ENCODE results near the gene NKAP. TPM values are rescaled to one million over a fixed set of nuclear protein-coding genes. Genes with fewer than 3 reads are reported as not detected.
"Not testable (repeated sequence)": the region's sequence is repeated elsewhere in the genome, so short reads cannot be mapped to it uniquely, and the experiment has no call there.

Gene NKAP
- total and polyA plus RNA-seq, 2 donors (not counting 1 experiment from before 2014, with no cell fraction given), result 2.3 to 17.9 TPM

DNA sequence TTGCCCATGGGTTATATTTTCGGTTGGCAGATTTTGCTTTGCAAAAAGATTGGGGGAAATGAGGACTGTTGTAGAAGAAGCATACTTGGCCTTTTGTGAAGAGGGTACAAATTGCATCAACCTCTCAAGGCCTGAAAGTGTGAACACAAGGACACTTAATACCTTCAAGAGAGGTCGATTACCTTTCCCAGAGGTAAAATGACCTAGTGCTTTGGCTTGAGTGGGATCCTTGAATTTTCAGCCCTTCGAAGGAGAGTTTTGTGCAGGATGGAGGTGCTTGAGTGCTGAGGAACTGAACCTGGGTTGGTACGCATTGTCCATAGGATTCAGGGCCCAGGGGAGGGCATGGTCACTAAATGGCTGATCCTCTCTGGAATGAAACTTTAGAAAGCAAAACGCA is 27.6 kb upstream of the NKAP start:
- CTCF ChIA-PET, result no interaction called here
- no peak overlapping the region for H3K27ac ChIP-seq (ENCODE audit: low read length in 2 of 2)
- intact Hi-C loops (cut with micrococcal nuclease), result no loop called here
- DNase-seq (no peak), ATAC-seq (ENCODE audit: low read depth) (no peak)
- TF ChIP-seq EZH2 (IDR thresholded peaks at IDR 0.05; ENCODE audit: borderline replicate concordance, insufficient read depth, low read depth, low read length, poor library complexity, severe bottlenecking), result no peak
- TF ChIP-seq, protein P1, sequence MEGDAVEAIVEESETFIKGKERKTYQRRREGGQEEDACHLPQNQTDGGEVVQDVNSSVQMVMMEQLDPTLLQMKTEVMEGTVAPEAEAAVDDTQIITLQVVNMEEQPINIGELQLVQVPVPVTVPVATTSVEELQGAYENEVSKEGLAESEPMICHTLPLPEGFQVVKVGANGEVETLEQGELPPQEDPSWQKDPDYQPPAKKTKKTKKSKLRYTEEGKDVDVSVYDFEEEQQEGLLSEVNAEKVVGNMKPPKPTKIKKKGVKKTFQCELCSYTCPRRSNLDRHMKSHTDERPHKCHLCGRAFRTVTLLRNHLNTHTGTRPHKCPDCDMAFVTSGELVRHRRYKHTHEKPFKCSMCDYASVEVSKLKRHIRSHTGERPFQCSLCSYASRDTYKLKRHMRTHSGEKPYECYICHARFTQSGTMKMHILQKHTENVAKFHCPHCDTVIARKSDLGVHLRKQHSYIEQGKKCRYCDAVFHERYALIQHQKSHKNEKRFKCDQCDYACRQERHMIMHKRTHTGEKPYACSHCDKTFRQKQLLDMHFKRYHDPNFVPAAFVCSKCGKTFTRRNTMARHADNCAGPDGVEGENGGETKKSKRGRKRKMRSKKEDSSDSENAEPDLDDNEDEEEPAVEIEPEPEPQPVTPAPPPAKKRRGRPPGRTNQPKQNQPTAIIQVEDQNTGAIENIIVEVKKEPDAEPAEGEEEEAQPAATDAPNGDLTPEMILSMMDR (IDR thresholded peaks at IDR 0.05), result no peak
- H3K27me3 ChIP-seq (replicated peaks in 1 of 4; ENCODE audit: control extremely low read depth in 1 of 4, control insufficient read depth in 3 of 4, insufficient read depth in 4 of 4, low read length in 3 of 4), result no peaks in the 10 kb centered on the region
- no peak overlapping the region for H3K27ac Mint-ChIP-seq
- H3K4me1 ChIP-seq (ENCODE audit: control insufficient read depth in 2 of 2, insufficient read depth in 2 of 2, low read length in 2 of 2), result no peaks in the 10 kb centered on the region
- no peak overlapping the region for H3K4me2 ChIP-seq (replicated peaks; ENCODE audit: low read depth, low read length, poor library complexity, severe bottlenecking)
- H3K9ac ChIP-seq (ENCODE audit: low read length), result no peak overlapping the region
- no peaks in the 10 kb centered on the region for H3K4me1 Mint-ChIP-seq
- H3K36me3 ChIP-seq (replicated peaks in 1 of 2; ENCODE audit: control extremely low read depth in 1 of 2, control insufficient read depth in 1 of 2, extremely low read depth in 1 of 2, insufficient read depth in 2 of 2, low read length in 1 of 2), result no peaks in the 10 kb centered on the region
- no peaks in the 10 kb centered on the region for H3K27me3 Mint-ChIP-seq
- H3K9me3 ChIP-seq (ENCODE audit: control extremely low read depth in 1 of 3, control insufficient read depth in 2 of 3, insufficient read depth in 1 of 3, low read length in 2 of 3), result no peaks in the 10 kb centered on the region
- POLR2A ChIA-PET, result no interaction called here
- H3K9me3 Mint-ChIP-seq (ENCODE audit: insufficient read depth), result no peaks in the 10 kb centered on the region
- H3K4me3 ChIP-seq (ENCODE audit: control extremely low read depth in 1 of 5, extremely low read depth in 1 of 5, insufficient read depth in 1 of 5, low read depth in 2 of 5, low read length in 4 of 5), result no peak overlapping the region
- H3K79me2 ChIP-seq (ENCODE audit: control insufficient read depth, insufficient read depth, low read length), result no peaks in the 10 kb centered on the region
- WGBS (ENCODE audit: insufficient coverage), result 83% methylated on average over 1 of the region's 5 CpGs
- H4K20me1 ChIP-seq (ENCODE audit: control insufficient read depth, insufficient read depth, low read length, poor library complexity, severe bottlenecking), result no peaks in the 10 kb centered on the region
- no peak overlapping the region for H3K4me3 Mint-ChIP-seq
- no peak overlapping the region for H2AFZ ChIP-seq (ENCODE audit: insufficient read depth, low read depth, low read length, poor library complexity, severe bottlenecking)

DNA sequence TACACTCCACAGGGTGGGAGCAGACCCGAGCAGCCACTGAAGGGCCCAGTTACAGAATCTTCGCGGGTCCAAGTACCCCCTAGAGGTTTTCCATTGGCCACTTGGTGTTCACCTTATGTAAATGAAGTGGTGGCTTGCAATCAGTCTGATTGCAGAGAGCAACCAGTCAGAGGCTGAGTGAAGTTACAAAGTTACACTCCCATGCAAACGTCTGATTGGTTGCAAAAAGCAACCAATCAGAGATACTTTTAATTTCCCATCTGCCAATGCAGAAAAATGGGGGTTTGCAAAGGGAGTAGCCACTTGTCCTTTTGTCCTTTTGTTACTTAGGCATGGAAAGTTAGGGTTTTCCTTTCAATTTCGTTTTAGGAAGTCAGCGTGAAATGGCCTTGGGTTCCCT is 27.0 kb upstream of the NKAP start:
- Histone ChIP-seq H3K4me2 (replicated peaks; ENCODE audit: low read depth, low read length, poor library complexity, severe bottlenecking) (no peak overlapping the region), H3K27me3 (replicated peaks in 1 of 4; ENCODE audit: control extremely low read depth in 1 of 4, control insufficient read depth in 3 of 4, insufficient read depth in 4 of 4, low read length in 3 of 4) (no peaks in the 10 kb centered on the region), H3K4me1 (ENCODE audit: control insufficient read depth in 2 of 2, insufficient read depth in 2 of 2, low read length in 2 of 2) (no peaks in the 10 kb centered on the region), H3K27ac (ENCODE audit: low read length in 2 of 2) (no peak overlapping the region), H3K9me3 (ENCODE audit: control extremely low read depth in 1 of 3, control insufficient read depth in 2 of 3, insufficient read depth in 1 of 3, low read length in 2 of 3) (no peaks in the 10 kb centered on the region), H3K9ac (ENCODE audit: low read length) (no peak overlapping the region), H4K20me1 (ENCODE audit: control insufficient read depth, insufficient read depth, low read length, poor library complexity, severe bottlenecking) (no peaks in the 10 kb centered on the region), H3K4me3 (ENCODE audit: control extremely low read depth in 1 of 5, extremely low read depth in 1 of 5, insufficient read depth in 1 of 5, low read depth in 2 of 5, low read length in 4 of 5) (no peak overlapping the region), H2AFZ (ENCODE audit: insufficient read depth, low read depth, low read length, poor library complexity, severe bottlenecking) (no peak overlapping the region), H3K79me2 (ENCODE audit: control insufficient read depth, insufficient read depth, low read length) (no peaks in the 10 kb centered on the region), H3K36me3 (replicated peaks in 1 of 2; ENCODE audit: control extremely low read depth in 1 of 2, control insufficient read depth in 1 of 2, extremely low read depth in 1 of 2, insufficient read depth in 2 of 2, low read length in 1 of 2) (no peaks in the 10 kb centered on the region)
- CTCF ChIA-PET, result no interaction called here
- intact Hi-C loops (cut with micrococcal nuclease), result no loop called here
- H3K4me1 Mint-ChIP-seq, result no peaks in the 10 kb centered on the region
- H3K9me3 Mint-ChIP-seq (ENCODE audit: insufficient read depth), result no peaks in the 10 kb centered on the region
- POLR2A ChIA-PET, result no interaction called here
- no peak overlapping the region for H3K4me3 Mint-ChIP-seq
- DNase-seq (no peak), ATAC-seq (ENCODE audit: low read depth) (no peak)
- no peak for TF ChIP-seq EZH2 (IDR thresholded peaks at IDR 0.05; ENCODE audit: borderline replicate concordance, insufficient read depth, low read depth, low read length, poor library complexity, severe bottlenecking)
- TF ChIP-seq, protein P1 (IDR thresholded peaks at IDR 0.05), result no peak
- no peak overlapping the region for H3K27ac Mint-ChIP-seq
- no peaks in the 10 kb centered on the region for H3K27me3 Mint-ChIP-seq
- no CpG with 5 or more reads among the region's 6 CpGs for WGBS (ENCODE audit: insufficient coverage)

DNA sequence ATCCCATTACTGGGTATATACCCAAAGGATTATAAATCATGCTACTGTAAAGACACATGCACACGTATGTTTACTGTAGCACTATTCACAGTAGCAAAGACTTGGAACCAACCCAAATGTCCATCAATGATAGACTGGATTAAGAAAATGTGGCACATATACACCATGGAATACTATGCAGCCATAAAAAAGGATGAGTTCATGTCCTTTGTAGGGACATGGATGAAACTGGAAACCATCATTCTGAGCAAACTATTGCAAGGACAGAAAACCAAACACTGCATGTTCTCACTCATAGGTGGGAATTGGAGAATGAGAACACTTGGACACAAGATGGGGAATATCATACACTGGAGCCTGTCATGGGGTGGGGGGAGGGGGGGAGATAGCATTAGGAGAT is 23.3 kb upstream of the NKAP start:
- H3K4me1 ChIP-seq (ENCODE audit: control insufficient read depth in 2 of 2, insufficient read depth in 2 of 2, low read length in 2 of 2); H3K9me3 Mint-ChIP-seq (ENCODE audit: insufficient read depth); CTCF ChIA-PET; H3K27me3 Mint-ChIP-seq; H2AFZ ChIP-seq (ENCODE audit: insufficient read depth, low read depth, low read length, poor library complexity, severe bottlenecking); H3K4me3 Mint-ChIP-seq; POLR2A ChIA-PET; H3K36me3 ChIP-seq (replicated peaks in 1 of 2; ENCODE audit: control extremely low read depth in 1 of 2, control insufficient read depth in 1 of 2, extremely low read depth in 1 of 2, insufficient read depth in 2 of 2, low read length in 1 of 2); H3K9me3 ChIP-seq (ENCODE audit: control extremely low read depth in 1 of 3, control insufficient read depth in 2 of 3, insufficient read depth in 1 of 3, low read length in 2 of 3); H3K9ac ChIP-seq (ENCODE audit: low read length); H4K20me1 ChIP-seq (ENCODE audit: control insufficient read depth, insufficient read depth, low read length, poor library complexity, severe bottlenecking); ATAC-seq (ENCODE audit: low read depth); H3K79me2 ChIP-seq (ENCODE audit: control insufficient read depth, insufficient read depth, low read length); H3K27ac ChIP-seq (ENCODE audit: low read length in 2 of 2); H3K4me2 ChIP-seq (replicated peaks; ENCODE audit: low read depth, low read length, poor library complexity, severe bottlenecking); DNase-seq; H3K4me3 ChIP-seq (ENCODE audit: control extremely low read depth in 1 of 5, extremely low read depth in 1 of 5, insufficient read depth in 1 of 5, low read depth in 2 of 5, low read length in 4 of 5); H3K27ac Mint-ChIP-seq; H3K27me3 ChIP-seq (replicated peaks in 1 of 4; ENCODE audit: control extremely low read depth in 1 of 4, control insufficient read depth in 3 of 4, insufficient read depth in 4 of 4, low read length in 3 of 4); intact Hi-C loops (cut with micrococcal nuclease); H3K4me1 Mint-ChIP-seq: not testable (repeated sequence)
- WGBS (ENCODE audit: insufficient coverage), result no CpG with 5 or more reads among the region's 1 CpG

All from B cell (primary cell).